Epithelial cell of esophagus (primary cell): Measurements from ENCODE around the gene NOP14.

ENCODE experiments used
- DNase-seq: peaks from one replicate; pipeline ENCODE4 v3.0.0; 2010; ENCODE audit warnings: low read depth
- H3K4me3 ChIP-seq: 2 replicates; pipeline ENCODE4 v1.5.1; 2011; ENCODE audit warnings: mild to moderate bottlenecking, low read length, control low read depth
- CTCF ChIP-seq: IDR thresholded peaks from 2 replicates; pipeline ENCODE4 v1.5.1; 2011; ENCODE audit warnings: low read depth, mild to moderate bottlenecking, low read length, control low read depth, inconsistent platforms; ENCODE audit not compliant: insufficient read depth; ENCODE audit errors: missing control alignments

NOP14 gene

DNA sequence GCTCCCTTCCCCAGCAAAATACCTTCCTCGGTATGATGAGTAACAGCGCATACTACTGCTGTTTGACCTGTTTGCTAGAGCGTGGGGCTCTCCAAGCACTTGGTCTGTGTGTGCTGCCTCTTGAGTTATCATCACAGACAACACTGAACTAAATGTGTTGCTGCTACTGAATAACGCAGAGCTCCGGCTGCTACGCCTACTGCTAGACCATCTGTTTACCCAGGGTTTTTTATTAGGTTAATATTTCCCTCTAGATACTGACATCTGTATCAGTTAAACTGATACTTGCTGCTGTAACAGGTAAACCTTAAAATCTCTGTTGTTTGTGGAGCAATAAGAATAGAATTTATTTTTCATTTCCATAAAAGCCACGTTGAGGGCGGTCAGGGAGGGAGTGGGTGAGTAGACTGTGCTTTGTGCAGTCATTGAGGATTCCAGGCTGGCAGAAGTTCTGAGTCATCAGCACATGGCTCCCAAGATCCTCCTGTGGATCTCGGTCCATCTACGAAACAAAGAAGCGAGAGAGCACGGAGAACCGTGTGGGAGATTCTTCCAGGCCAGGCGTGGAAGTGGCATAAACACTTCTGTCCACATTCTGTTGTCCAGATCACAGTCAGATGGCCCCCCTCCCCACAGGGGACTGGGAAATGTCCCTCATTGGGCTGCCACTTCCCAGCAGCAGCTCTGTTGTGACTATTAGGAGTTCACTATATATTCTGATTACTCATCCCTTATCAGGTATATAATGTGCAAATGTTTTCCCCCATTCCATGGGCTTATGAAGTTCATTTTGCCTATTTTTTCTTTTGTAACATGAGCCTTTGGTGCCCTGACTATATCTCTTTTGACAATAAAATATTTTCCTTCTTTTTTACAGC is 14.2 kb upstream of the NOP14 start:
- no peak for TF ChIP-seq CTCF
- H3K4me3 ChIP-seq: no peak overlapping the region
- peak; percentile 71 for DNase-seq

GRCh38 chr4:2971275-2971674 is 8.1 kb upstream of the NOP14 start:
- no peak for DNase-seq
- no peak overlapping the region for H3K4me3 ChIP-seq
- no peak for TF ChIP-seq CTCF

DNA sequence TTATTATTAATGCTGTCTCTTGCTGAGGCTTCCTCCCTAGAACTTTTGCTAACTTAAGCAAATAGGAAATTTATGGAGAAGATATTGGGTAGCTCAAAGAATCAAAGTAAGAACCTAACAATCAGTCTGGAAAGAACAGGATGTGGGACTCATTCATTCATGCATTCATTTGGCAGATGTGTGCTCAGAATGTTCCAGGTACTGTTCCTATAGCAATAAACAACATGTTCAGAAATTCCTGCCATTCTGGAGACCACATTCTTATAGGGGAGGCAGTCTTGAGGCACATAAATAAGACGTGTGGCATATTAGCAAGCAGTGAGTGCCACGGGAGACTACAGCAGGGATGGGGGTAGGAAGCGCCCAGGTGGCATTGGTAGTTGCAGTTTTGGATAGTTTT is 5.2 kb upstream of the NOP14 start:
- DNase-seq: no peak
- no peak overlapping the region for H3K4me3 ChIP-seq
- TF ChIP-seq CTCF: no peak

GRCh38 chr4:2965262-2965661 is 2.1 kb upstream of the NOP14 start:
- no peak overlapping the region for H3K4me3 ChIP-seq
- TF ChIP-seq CTCF: no peak
- no peak for DNase-seq

GRCh38 chr4:2964706-2965258 is 1.6 kb upstream of the NOP14 start:
- H3K4me3 ChIP-seq: peak overlapping the region; percentile 69
- DNase-seq: no peak
- TF ChIP-seq CTCF: no peak

DNA sequence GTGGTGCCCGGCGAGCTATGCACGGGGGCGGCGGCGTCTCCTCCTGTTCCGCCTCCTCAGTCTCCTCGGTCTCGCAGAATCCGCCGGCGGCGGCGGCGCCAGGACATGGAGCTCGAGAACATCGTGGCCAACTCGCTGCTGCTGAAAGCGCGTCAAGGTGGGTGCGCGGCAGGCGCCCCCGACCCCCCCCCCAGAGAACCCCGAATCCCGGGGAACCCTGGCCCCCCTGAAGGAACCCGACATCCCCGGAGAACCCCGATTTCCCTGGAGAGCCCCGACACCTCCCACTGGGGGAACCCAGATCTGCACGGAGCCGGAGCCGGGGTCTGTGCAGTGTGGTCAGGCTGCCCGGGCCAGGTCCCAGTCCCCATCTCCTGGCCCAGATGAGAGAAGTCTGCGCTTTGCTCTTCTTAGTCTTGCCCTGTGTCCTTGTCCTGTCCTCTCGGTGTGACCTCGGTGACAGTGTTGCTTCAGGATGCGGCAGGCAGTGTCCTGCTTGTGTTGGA is 813 bp upstream of the NOP14 start:
- TF ChIP-seq CTCF: no peak
- DNase-seq: peak; percentile 72
- peak overlapping the region; percentile 69 for H3K4me3 ChIP-seq
